DND-41 (cell line): Measurements from ENCODE around the gene ADAT2.

Experiments
- CTCF ChIP-seq: IDR thresholded peaks from 2 replicates; pipeline ENCODE4 v1.5.1; 2012; ENCODE audit warnings: borderline replicate concordance, low read length, moderate library complexity, mild to moderate bottlenecking; ENCODE audit not compliant: poor library complexity, severe bottlenecking; ENCODE audit errors: extremely low read depth
- EZH2 ChIP-seq: IDR thresholded peaks from 3 replicates; pipeline ENCODE4 v1.6.1; 2012; ENCODE audit warnings: borderline replicate concordance, low read depth, mild to moderate bottlenecking, moderate library complexity, low read length, inconsistent platforms; ENCODE audit not compliant: severe bottlenecking

GRCh38 chr6:143432588-143432987 is 17.9 kb downstream of the ADAT2 start:
- TF ChIP-seq CTCF (no peak), EZH2 (no peak)
